GM12891 (cell line): Measurements from ENCODE around the gene PXN.
"Not testable (repeated sequence)": the region's sequence is repeated elsewhere in the genome, so short reads cannot be mapped to it uniquely, and the experiment has no call there.

Experiments
- DNase-seq: peaks from one replicate; pipeline ENCODE4 v3.0.0; 2011; ENCODE audit warnings: low spot score; ENCODE audit not compliant: insufficient read length
- FAIRE-seq: peaks from 2 replicates; lab custom pipeline; 2011; peaks lifted over from hg19 to GRCh38; lab: Jason Lieb, UNC
- PAX5 ChIP-seq: IDR thresholded peaks from 2 replicates; pipeline ENCODE4 v1.6.1; 2011; ENCODE audit warnings: low read length, moderate library complexity, mild to moderate bottlenecking; ENCODE audit not compliant: insufficient read depth, severe bottlenecking
- POLR2A ChIP-seq: IDR thresholded peaks from 2 replicates; pipeline ENCODE4 v1.6.1; 2011; ENCODE audit warnings: low read depth, low read length, control low read depth
- POLR2AphosphoS5 ChIP-seq: IDR thresholded peaks from 2 replicates; pipeline ENCODE4 v1.6.1; 2011; ENCODE audit warnings: low read depth, low read length, control low read depth
- POU2F2 ChIP-seq: IDR thresholded peaks from 2 replicates; pipeline ENCODE4 v1.6.1; 2011; ENCODE audit warnings: low read depth, mild to moderate bottlenecking, control low read depth, low read length, moderate library complexity
- SPI1 ChIP-seq: IDR thresholded peaks from 2 replicates; pipeline ENCODE4 v1.6.1; 2011; ENCODE audit warnings: low read depth, low read length, control low read depth
- TAF1 ChIP-seq: IDR thresholded peaks from 2 replicates; pipeline ENCODE4 v1.6.1; 2011; ENCODE audit warnings: low read depth, low read length, control low read depth

Gene PXN

DNA sequence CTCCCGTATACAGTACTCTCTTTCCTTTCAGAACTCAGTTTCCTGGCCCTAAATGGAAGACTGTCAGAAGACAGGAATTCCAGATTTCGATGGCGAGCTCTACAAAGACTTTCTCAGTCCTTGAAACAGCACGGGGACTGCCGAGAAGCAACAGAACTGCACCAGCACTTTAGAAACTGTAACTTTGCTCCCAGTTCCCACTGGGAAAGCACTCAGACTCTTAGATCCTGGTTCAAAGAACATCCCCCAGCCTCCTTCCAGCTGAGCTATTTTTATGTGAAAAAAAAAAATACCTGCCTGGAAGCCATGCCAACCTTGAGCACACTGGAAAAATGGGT, 1.8 kb downstream of the PXN start:
- no peak for FAIRE-seq
- TF ChIP-seq TAF1 (no peak), PAX5 (no peak), POLR2A (no peak), POLR2AphosphoS5 (no peak), SPI1 (no peak), POU2F2 (no peak)
- DNase-seq, result no peak

DNA sequence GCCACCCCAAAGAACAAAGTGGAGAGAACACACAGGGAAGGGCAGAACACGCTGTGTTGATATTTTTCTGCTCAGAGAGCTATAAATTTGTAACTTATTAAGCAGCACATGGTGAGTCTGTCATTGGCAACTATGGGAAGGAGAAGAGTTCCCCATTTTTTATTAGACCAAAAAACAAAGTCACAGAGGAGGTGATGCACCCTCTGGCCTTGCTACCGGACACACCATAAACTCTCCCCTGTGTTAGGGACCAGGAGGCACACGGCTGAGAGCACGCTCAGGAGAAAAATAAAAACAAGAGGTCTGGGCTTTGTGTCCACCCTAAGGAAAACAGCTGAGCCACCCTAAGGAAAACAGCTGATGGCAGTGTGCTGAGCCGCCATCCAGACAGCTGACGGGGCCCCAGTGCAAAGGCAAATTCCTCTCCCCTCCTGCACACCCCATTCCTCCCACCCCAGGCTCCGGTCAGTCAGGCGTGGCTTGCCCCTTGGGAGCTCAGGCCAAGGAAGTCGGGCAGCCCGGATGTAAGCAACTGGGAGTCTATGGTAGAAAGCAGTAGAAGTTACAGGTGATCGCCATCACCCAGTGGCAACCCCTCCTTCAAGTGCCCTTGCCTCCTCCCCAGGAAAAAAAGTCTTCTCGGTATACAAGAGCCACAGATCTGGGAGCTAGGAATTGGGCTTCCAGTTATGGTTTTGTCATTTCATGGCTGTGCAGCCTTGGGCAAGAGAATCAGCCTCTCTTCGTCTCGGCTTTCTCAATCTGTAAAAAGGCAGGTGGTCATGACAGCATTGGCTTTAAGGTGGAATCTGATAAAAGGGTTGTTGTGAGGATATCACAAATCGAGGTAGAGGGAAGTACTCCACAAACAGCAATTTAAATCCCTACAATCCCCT, 2.4 kb downstream of the PXN start:
- TF ChIP-seq POLR2A, result no peak
- TF ChIP-seq TAF1, result no peak
- TF ChIP-seq POLR2AphosphoS5, result no peak
- no peak for TF ChIP-seq PAX5
- TF ChIP-seq SPI1, result no peak
- TF ChIP-seq POU2F2, result no peak
- DNase-seq (no peak), FAIRE-seq (no peak)

DNA sequence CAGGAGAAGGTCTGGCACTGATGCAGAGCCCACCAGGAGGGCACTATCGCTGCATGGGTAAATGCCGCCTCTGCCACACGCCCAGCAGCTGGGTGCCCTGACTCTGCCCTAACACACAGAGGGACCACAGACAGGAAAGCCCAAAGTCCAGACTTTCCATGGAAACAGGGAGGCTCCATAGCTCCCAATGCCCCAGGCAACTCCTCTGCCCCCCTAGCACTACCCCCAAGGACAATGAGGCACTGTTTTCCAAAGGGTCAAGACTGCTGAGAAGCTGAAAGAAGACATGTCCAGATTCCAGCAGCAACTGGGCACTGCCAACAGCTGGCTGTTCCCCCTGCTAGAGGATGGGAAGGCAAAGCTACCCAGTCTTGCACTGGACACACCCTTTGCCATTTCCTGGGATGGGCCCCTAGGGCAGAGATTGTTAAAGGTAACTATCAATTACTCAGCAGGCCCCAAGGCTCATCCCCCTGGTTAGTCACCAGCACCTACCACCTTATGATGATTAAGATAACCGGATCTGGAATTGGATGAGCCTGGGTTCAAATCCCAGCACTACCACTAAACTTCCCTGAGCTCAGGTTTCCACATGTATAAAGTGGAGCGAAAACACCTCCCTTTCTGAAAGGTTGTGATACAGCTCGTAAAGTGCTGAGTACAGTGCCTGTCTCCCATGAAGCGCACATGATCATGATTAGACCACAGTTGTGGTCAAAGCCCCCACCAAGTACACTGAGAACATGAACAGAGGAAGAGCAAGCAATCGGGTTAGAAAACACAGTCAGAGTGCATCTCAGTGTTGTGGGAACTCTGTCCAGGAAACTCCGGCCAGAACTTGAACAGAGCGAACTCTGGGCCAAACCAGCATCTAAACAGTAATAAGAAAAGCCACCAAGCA, 3.3 kb downstream of the PXN start:
- TF ChIP-seq SPI1, result no peak
- no peak for TF ChIP-seq TAF1
- TF ChIP-seq POLR2AphosphoS5, result no peak
- TF ChIP-seq POLR2A, result no peak
- TF ChIP-seq PAX5, result no peak
- TF ChIP-seq POU2F2, result no peak
- no peak for DNase-seq
- FAIRE-seq, result no peak

DNA sequence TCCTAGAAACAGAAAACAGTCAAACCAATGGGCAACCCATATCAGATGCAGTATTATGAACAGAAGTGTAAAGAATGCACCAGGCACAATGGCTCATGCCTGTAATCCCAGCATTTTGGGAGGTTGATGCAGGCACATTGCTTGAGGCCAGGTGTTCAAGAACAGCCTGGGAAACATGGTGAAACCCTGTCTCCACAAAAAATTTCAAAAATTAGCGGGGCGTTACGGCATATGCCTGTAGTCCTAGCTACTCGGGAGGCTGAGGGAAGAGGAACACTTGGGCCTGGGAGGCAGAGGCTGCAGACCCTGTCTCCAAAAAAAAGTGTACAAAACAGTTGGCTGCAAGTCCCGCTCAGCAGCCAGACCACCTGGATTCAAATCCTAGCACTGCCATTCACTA, 4.9 kb downstream of the PXN start:
- DNase-seq, result no peak
- FAIRE-seq, result no peak
- TF ChIP-seq POLR2A (no peak), POLR2AphosphoS5 (no peak), SPI1 (no peak), TAF1 (no peak), PAX5 (no peak)

DNA sequence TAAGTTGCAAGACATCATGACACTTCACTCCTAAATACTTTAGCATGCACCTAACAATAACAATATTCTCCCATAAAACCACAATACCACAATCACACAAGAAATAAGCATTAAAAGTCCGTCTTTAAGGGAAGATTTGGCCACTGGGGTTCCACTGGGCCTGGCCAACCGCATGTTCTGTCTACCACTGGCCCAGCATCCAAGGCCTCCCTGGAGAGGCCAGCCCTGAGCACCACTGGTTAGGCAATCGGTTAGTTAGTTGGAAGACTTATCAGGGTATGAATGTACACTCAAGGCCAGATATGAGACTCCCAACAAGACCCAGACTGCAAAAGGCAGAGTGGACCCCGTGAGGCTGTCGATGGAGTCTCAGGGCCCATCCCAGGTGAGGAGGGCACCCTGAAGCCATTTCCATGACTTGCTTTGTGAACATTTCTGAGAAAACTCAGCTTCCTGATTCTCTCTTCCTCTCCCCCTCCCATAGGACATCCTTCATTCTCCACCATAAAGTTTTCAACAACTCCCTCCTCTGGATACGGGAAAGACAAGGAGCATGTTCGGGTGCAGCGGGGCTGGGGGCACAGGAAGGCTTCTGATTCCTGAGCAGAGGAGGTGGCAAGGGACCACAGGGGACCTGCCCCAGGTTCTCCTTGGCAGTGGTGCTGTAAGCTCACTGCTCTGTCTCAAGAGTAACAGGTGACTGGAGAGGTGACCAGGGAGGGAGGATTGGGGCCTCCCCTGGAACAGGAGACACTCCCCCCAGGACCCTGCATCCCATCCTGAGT, 5.9 kb downstream of the PXN start:
- no peak for DNase-seq

DNA sequence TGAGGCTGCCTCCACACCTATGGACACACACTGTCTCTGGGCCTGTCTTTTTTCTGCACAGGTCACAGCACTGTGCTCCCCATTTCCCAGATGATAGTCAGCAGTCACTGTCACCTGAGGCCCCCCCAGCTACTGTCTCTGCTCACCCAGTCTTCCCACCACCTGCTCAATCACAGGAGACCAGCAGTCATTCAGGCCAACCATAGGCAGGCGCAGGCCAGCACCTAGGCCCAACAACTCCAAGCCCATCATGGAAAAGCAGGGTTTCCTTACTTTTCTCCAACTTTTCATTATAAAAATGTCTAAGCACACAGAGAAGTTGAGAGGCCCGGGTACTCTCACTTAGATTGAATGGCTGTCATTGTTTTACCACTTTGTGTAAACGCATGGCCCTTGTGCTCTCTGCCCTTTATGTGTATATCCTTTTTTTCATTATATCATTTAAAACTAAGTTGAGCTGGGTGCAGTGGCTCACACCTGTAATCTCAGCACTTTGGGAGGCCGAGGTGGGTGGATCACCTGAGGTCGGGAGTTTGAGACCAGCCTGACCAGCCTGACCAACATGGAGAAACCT, 7.1 kb downstream of the PXN start:
- FAIRE-seq, result no peak
- no peak for DNase-seq
- TF ChIP-seq POU2F2 (no peak), TAF1 (no peak), PAX5 (no peak), SPI1 (no peak), POLR2AphosphoS5 (no peak), POLR2A (no peak)

More for the DNA sequence above, 5.9 kb downstream of the PXN start:
- FAIRE-seq, result no peak
- TF ChIP-seq PAX5 (no peak), TAF1 (no peak), POLR2AphosphoS5 (no peak), POLR2A (no peak), POU2F2 (no peak), SPI1 (no peak)

DNA sequence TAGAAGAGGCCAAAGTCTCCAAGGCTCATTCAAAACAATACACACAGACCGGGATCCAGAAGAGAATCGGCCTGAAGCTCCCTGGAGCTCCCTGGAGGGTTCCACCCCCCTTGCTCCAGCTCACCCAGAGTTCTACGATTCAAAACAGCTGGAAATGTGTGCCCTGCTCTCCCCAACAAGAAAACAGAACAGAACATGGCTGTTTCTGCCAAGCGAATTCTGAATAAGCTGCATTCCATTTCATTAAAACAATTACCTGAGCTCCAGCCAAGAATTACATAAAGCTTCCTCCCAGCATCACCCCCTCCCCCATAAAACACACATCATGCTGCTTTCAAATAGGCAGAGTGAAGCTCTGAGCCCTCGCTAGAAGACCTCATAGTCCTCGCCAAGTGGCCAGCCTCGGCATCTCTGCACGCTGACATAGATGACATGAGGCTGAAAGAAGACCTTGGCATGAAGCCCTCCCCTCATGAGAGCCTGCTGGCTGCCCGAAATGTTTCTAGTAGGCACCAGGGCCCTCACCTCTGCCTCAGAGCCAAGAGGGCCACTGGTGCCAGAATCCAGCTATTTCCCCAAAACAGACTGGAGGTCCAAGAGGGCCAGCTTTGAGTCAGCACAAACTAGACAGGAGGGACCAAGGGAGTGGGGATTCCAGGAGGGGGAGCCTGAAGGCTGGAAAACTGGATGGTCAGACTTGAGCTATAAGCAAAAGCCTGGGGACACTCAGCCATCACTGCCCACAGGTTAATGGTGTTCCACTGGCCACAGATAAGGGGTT, 8.3 kb downstream of the PXN start:
- DNase-seq, result no peak
- FAIRE-seq, result no peak
- TF ChIP-seq PAX5, result no peak
- TF ChIP-seq SPI1, result no peak
- TF ChIP-seq POU2F2, result no peak
- no peak for TF ChIP-seq POLR2AphosphoS5
- TF ChIP-seq POLR2A, result no peak
- no peak for TF ChIP-seq TAF1

DNA sequence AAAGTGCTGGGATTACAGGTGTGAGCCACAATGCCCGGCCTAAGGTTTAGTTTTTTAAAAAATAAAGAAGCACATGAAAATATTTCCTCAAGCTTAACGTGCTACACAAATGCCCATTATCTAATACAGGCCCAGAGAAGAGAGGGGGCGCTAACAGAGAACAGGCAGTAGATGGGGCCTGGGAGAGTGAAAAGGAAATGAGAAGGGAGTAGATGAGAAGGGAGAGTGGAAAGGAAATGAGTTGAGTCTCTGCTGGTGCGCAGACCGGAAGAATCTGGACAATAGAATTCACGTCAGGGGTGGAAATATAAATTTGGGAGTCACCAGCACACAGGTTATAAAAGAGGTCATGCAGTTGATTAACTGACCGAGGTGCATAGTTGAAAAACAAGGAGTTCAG, 10.7 kb downstream of the PXN start:
- FAIRE-seq (no peak), DNase-seq (no peak)
- TF ChIP-seq TAF1 (no peak), POLR2A (no peak), SPI1 (no peak), PAX5 (no peak), POLR2AphosphoS5 (no peak), POU2F2 (no peak)

DNA sequence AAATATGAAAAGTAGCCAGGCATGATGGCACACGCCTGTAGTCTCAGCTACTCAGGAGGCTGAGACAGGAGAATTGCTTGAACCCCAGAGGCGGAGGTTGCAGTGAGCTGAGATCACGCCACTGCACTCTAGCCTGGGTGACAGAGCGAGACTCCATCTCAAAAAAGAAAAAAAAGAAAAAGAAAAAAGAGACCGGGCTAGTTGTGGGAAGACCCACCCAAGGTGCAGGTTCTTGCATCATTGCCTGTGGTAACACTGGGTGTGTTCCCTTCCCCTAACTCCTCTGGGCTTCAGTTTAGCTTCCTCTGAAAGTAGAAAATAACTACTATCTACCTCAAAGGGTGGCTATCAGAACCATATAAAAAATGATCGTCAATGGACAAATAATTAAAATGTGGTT, 12.2 kb downstream of the PXN start:
- not testable (repeated sequence) for FAIRE-seq, DNase-seq
